Stimulated activated CD4-positive, alpha-beta T cell treated with anti-CD3 and anti-CD28 coated beads, Interleukin-1b, Interleukin-23, amount 100 ng/mL, for 24 hours (primary cell): ENCODE measurements around the gene RGMA.
"Not testable (repeated sequence)": the region's sequence is repeated elsewhere in the genome, so short reads cannot be mapped to it uniquely, and the experiment has no call there.

Experiments used
- DNase-seq, 4 experiments: peaks; one replicate each; pipeline ENCODE4 v3.0.0-alpha.2; 2020; ENCODE audit warnings: low read depth in 4 of 4, low spot score in 1 of 4

Gene RGMA

DNA sequence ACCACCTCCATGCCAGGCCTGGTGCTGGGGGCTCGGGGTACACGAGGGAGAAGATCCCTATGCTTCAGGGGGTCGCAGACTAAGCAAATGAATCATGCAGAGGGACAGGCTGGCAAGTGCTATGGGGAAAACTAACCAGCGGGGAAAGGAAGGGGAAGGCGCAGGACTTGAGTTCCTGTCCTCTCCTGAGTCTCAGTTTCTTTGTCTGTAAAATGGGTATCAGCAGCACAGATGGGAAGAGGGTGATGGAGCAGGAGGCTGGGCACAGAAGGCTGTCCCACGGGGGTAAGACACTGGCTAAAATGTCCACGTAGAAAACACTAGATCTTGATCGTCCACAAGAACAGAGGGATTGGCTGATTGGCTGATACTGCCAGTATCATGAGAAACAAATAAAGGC, 39.8 kb downstream of the RGMA start:
- DNase-seq, result no peak

DNA sequence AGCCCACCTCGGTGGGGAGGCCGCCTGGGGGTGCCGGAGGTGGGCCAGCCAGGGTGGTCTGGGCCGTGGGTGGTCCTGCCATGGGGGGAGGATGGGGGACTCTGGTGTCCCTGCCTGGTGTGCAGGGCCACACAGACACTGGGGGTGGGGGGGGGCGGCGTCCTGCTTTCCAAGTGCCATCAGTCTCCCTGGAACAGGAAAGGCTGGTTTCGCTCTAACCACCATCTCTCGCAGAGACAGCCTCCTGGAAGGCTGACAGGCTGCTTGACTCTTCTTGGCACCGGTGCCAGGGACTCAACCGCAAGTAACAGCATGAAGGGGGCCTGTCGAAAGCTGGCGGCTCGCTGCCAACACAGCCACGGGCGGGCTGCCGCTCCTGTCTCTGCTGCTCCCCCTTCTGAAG, 40.3 kb downstream of the RGMA start:
- DNase-seq, result no peak

DNA sequence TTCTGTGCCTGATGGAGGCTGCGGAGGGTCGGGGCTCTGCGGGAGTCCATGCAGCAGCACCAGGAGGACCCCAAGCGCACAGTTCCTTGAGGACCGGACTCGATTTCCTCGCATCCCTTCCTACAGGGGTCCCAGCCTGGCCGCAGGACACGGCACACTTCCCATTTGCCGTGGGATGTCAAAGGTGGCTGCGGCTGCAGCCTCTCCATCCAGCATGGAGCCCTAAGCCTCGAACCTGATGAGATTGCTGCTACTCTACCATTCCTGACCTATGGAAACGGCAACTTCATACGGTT, 40.6 kb downstream of the RGMA start:
- DNase-seq, result no peak

DNA sequence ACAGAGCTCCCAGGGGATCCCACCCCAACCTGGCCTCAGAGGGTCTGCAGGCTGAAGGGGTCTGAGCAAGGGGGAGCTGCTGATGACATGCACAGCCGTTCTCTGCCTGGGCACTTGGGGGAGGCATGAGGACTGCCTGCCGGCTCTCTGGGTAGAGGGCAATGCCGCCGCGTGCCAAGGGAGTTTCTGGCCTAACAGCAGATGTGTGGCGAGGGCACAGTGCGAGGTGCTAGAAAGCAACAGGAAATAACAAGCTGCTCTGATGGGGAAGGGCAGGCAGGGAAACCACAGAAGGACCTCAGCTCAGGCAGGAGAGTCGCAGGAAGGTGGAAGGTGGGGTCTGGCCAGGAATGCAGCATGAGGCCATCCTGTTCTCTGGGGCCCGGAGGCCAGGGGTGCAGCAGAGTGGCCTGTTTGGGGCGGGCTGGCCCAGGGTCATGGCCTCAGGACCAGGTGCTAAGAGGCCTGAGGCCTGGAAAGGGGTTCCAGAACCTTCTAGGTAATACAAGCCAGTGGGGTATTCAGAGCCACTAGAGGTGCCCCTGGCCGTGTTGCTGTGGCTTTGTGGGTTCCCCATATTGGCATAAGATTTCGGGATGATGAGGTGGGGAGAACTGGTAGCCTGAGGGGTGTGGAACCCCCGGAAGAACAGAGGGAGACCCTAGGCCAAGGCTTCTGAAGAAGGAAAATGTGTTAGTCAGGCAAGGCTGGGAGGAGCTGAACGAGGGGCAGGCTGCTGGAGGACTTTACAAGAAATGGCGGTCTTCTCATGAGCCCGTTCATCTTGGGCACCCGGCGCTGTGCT, 41.2 kb downstream of the RGMA start:
- no peak for DNase-seq

DNA sequence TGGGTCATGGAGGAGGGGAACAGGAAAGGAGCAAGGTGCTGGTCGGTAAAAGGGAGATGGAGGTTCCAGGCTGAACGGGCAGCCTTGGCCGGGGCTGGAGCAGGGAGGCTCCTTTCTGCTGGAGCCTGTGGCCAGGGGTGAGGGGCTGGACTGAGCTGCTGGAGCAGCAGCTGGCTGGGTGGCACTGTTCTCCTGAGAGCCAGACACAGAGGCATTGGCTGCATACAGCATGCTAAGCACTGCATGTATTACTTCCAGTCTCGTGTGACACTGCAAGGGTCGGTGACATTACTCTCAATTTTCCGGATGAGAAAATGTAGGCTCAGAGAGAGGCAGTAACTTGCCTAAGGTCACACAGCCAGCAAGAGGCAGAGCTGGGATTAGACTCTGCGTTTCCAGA, 42.3 kb downstream of the RGMA start:
- no peak for DNase-seq

DNA sequence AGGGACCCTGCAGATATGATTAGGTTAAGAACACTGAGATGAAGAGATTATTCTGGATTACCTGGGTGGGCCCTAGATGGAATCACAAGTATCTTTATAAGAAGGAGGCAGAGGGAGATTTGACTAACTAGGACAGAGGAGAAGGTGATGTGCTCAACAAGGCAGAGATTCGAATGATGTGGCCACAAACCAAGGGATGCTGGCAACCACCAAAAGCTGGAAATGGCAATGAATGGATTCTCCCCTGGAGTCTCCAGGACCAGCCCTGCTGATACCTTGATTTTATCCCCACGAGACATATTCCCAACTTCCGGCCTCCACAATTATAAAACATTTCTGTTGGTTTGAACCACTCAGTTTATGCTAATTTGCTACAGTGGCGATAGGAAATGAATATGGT, 42.9 kb downstream of the RGMA start:
- DNase-seq, result no peak

DNA sequence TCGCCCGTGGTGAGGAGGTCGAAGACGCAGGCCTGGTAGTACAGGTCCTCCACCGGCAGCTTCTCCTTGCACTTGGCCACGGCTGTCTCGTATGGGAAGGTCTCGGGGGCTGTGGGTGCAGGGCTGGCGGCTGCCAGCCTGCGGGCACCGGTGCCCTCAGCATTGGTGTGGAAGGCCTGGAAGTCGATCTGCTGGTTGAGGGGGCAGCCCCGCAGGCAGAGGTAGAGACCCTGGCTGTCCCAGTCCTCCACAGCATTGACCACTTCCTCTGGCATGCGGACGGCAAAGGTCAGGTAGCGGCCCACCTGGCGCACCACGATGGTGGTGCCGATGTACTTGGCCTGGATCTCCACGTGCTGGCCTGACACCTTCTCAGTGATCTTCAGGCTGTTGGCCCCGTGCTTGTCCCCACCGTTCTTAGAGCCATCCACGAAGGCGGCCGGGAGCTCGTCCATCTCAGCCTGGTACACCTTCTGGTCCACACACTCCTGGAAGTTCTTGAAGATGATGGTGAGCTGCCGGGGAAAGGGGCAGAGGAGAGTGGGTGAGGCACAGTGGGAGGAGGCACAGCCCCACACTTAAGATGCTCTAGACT, 43.7 kb downstream of the RGMA start:
- no peak for DNase-seq

DNA sequence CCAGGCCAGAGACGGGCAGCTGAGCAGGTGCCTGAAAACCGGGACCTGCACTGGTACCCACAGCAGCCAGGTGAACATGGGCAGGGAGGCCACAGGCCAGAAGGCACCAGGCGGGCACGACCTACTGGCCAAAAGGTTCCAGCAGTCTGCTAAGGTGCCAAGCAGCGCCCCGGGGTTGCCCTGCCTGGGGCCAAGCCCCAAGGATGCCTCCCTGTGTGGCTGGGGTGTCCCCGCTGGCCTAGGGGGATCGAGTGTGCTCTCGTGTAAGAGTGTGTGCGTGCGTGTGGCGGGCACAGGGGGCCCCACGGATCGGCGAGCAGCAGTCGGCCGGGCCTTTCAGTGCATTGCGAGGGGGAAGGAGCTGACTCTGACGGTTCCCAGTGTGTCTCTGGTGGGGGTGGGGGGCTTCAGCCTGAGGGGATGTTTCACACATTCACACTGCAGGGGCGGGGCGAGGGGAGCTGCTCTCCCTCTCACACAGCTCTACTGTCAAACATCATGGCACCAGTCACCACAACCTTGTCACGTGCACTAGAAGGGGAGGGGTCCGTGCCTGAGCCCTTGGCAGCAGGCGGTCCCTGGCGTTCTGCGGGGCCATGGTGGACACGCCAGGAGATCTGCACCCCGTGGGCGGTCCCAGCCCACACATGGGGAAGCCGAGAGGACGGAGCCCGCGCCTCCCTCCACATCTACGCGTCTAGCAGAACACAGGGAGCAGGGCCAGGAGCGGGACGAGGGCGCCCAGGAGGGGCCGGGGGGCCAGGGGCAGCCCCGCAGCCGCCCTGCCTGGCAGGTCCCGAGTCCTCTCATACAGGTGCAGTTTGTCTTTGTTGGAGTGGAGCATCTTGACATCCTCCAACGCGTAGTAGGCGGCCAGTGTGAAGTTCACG, 44.5 kb downstream of the RGMA start:
- no peak for DNase-seq

DNA sequence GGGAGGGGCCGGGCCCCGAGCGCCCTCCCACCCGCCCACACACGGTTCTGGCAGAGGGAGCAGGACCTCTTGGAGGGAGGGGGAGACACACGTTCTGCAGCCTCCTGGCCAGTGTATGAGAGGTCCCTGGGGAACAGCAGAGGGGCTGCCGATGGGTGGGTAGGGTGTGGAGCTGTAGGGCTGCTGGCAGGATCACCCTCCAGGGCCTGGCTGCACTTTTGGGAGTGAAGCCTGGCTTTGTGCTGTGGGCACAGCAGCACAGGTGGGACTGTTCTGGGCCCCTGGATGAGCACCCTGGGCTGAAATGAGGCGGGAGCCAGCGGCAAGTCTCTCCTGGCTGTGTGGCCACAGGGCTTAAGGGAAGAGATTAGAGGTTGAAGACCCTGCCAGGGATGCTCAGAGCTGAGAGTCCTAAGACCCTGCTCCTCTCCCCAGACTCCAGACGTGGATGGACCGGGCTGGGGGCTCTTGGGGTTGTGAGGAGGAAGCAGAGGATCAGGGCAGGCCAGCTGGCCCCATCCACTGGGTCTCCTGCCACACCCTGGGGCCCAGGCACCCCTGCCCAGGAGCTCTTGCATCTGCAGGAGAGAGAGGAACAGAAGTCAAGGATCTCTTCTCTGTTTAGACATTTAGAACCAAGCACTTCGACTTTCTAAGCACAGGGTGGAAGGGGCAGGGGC, 45.2 kb downstream of the RGMA start:
- no peak for DNase-seq

DNA sequence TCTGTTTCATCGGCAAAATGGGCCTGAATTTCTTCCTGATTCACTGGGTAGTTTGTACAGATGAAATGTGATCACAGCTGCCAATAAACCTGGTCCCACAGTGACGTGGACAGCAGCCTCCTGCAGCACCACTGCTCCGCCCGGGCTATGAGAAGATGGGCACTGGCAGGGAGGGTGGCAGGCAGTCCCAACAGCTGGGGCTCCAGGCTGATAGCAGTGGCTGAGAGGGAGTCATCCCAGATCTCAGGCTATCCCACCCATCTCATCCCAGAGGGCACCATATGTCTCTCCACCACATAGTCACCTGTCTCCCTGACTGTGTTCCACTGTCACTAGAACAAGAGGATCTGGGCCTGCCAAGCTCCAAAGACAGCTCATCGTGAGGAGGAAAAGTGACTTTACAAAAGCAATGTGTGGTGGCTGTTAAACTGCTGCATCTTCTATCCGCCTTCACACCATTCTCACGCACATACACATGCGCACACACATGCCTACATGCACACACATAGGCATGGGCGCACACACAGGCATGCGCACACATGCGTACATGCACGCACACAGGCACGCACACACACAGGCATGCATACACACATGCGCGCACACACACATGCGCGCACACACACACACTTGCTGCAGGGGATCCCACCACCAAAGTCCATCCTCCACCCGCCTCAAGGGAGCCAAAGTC, 46.2 kb downstream of the RGMA start:
- DNase-seq, result no peak

DNA sequence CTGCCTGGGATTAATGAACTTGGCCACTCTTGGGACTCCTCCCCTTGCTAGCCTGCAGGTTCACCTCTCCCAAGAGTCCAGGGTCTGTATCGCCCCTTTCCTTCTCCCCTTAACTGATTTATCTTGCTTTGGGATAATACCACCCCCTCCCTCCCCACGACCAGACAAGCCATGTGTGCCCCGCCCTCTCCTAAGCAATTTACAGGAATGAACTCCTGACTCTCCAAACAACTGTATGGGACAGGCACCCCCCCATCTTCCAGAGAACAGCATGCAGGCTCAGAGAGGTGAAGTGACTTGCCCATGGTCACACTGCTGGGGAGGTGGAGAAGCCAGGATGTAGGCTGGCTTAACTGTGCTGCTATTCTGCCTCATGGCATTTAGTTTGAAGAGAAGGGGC, 46.8 kb downstream of the RGMA start:
- no peak for DNase-seq

DNA sequence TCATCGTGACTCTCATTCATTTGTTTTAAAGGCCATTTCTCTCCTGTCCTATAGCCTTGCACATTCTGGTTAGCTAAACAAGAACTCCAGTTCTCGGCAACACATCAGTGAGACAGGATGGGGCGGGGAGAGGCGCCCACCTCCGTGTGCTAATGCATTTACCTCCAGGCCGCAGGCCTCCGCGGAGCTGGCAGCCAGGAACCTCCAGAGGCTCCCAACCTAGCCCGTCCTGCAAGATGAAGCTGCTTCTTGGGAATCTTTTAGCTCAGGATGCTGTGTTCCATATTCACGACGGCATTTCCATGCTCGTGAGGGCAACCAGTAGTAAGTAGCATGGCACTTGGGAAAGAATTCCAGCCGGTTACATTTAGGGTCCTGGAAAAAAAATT, 47.9 kb downstream of the RGMA start:
- no peak for DNase-seq

DNA sequence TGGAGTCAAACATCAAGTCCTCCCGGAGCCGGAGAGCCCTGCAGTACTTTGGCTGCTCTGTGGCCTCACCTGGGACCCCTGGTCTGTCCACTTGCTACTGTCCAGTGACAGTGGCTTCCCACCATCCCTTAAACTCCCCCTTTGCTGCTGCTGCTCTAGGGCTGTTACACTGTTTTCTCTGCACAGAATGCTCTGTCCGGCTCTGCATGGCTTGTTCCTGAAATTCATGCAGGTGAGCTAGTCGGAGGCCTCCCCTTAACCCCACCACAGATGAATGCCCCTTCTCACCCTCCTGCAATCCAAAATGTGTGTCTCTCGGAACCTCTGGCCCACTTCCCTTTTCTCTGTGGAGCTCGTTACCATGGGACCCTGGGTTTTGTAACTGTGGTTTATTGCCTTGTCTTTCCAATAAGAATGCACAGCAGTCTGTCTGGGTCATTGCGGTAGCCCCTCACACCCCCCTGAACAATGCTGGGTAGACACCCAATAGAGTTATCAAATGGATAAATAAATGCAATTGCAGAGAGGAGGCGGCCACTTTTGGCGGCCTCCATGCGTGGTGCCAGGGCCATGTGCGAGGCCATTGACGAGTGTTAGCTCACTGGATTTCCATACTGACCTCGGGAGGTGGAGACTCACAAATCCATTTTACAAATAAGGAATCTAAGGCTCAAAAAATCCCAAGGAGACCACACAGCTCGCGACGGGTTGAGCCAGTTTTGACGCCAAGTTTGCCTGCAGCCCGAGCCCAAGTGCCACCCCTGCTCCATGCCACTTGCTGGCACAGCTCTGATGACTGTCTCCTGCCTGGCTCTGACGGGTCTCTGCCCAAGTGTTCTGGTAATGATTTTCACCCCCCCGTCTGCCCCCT, 48.5 kb downstream of the RGMA start:
- no peak for DNase-seq

DNA sequence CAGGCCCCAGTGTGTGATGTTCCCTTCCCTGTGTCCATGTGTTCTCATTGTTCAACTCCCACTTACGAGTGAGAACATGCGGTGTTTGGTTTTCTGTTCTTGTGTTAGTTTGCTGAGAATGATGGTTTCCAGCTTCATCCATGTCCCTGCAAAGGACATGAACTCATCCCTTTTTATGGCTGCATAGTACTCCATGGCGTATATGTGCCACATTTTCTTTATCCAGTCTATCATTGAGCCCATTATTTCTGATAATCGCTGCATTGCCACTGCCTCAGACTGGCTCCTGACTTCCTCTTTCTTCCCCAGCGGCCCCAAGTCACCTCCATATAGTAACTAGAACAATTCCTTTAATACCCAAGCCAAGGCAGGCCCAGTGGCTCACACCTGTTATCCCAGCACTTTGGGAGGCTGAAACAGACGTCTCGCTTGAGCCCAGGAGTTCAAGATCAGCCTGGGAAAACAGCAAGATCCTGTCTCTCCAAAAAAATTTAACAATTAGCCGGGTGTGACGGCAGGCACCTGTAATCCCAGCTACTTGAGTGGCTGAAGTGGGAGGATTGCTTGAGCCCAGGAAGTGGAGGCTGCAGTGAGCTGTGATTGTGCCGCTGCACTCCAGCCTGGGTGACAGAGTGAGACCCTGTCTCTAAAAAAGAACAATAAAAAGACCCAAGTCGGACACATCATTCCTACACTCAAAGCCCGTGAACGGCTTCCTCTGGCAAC, 49.3 kb downstream of the RGMA start:
- DNase-seq, result not testable (repeated sequence)

DNA sequence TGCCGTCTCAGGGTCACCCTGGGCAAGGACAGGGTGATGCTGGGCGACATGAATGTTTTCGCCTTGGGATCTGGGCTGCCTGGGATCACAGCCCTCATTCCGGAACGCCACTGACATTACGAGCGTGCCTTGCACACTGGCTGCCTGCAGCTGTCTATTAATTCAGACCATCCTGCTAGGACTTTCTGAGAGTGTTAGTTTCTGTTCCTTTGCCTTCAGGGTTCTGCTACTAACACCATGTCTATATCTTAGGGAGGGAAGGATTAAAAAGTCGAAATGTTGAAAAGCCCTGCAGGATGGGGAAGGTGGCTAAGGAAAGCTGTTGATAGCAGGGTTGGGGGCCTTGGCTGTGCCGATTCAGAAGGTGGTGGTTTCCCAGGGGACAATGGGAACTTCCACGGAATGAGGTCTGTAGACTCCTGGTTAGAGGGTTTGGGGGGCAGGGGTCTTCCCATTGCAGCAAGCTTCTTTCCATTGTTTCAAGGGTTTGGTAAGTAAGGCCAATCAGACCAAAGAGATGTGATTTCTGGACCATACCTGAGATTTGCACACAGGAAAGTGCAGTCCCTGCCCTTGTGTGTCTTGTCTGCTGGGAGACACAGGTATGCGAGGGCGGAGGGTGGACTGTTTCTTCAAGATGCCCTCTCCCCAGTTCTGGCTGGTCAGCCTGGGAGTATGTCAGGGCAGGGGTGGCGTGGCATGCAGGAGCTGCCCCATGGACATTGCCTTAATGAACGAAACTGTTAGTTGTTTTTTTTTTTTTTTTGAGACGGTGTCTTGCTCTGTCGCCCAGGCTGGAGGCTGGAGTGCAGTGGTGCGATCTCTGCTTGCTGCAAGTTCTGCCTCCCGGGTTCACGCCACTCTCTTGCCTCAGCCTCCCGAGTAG, 50.9 kb downstream of the RGMA start:
- DNase-seq, result no peak

DNA sequence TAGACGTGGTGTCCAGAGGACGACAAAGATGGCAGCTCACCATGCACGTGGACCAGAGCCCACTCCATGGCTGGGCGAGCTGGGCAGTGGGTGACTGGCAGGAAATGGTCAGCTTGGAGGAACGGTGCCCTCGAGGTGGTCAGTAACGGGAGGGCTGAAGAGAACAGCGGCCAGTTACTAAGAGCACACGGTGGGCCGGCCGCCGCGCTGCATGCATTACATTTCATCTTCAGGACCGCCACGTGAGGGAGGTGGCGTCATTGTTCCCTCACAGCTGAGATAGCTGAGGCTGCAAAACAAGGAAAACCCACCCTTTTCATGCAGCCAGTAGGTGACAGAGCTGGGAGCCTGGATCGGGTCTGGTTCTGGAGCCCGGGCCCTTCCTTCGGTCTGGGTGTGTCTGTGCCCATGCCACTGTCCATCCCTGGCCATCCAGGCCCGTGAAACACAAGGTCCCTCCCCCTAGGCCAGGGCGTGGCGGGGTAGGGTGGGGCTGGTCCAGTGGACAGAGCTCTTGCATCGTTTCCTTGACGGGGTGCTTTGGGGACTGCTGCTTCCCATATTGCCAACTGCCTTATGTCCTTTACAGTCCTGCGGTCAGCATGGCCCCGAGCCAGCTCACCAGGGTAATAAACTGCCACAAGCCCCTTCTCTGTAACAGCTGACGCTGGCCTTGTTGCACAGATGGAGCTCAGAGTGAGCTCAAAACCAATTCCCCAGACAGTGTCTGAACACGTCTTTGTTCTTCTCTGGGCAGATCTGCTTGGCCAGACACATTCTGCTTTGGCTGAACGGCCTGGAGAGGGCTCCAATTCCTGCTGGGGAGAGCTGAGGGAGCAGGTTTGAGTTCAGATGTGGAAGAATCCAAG, 51.8 kb downstream of the RGMA start:
- DNase-seq, result no peak
